Measurements from ENCODE around the gene SURF6.

GRCh38 chr9:133352635-133353340 is 16.8 kb upstream of the SURF6 start:
- TF ChIP-seq EZH2 (IDR thresholded peaks at IDR 0.05; ENCODE audit: borderline replicate concordance) (no peak), CTCF (IDR thresholded peaks at IDR 0.05; ENCODE audit: poor library complexity) (no peak)
